Endothelial cell of umbilical vein (primary cell): ENCODE data around the gene HECTD4.

Experiments
- EZH2 ChIP-seq: IDR thresholded peaks from 2 replicates; pipeline ENCODE4 v1.6.1; 2012; ENCODE audit warnings: borderline replicate concordance, low read depth, mild to moderate bottlenecking, moderate library complexity, low read length, inconsistent platforms; ENCODE audit not compliant: severe bottlenecking
- FOS ChIP-seq: IDR thresholded peaks from 2 replicates; pipeline ENCODE4 v1.6.1; 2011; ENCODE audit warnings: mild to moderate bottlenecking, low read length, moderate library complexity, borderline replicate concordance; ENCODE audit not compliant: insufficient read depth
- MYC ChIP-seq: IDR thresholded peaks from one replicate; pipeline ENCODE4 v1.6.1; 2011; ENCODE audit warnings: mild to moderate bottlenecking, low read depth, low read length
- POLR2A ChIP-seq: IDR thresholded peaks from 2 replicates; pipeline ENCODE4 v1.6.1; 2012; ENCODE audit warnings: low read depth, mild to moderate bottlenecking, control low read depth, low read length
- POLR2AphosphoS5 ChIP-seq: IDR thresholded peaks from 2 replicates; pipeline ENCODE4 v1.6.1; 2012; ENCODE audit warnings: low read depth, mild to moderate bottlenecking, control low read depth, low read length, moderate library complexity; ENCODE audit not compliant: insufficient read depth
- TF ChIP-seq, protein P1 (sequence below), 2 donors: IDR thresholded peaks; 1 replicate in 1 of 2; 2 replicates in 1 of 2; pipeline ENCODE4 v1.5.1; 2011; ENCODE audit warnings: low read length in 2 of 2, mild to moderate bottlenecking in 2 of 2, moderate library complexity in 2 of 2, control low read depth in 1 of 2, inconsistent platforms in 1 of 2, low read depth in 1 of 2; ENCODE audit not compliant: insufficient read depth in 1 of 2; ENCODE audit errors: extremely low read depth in 1 of 2

DNA sequence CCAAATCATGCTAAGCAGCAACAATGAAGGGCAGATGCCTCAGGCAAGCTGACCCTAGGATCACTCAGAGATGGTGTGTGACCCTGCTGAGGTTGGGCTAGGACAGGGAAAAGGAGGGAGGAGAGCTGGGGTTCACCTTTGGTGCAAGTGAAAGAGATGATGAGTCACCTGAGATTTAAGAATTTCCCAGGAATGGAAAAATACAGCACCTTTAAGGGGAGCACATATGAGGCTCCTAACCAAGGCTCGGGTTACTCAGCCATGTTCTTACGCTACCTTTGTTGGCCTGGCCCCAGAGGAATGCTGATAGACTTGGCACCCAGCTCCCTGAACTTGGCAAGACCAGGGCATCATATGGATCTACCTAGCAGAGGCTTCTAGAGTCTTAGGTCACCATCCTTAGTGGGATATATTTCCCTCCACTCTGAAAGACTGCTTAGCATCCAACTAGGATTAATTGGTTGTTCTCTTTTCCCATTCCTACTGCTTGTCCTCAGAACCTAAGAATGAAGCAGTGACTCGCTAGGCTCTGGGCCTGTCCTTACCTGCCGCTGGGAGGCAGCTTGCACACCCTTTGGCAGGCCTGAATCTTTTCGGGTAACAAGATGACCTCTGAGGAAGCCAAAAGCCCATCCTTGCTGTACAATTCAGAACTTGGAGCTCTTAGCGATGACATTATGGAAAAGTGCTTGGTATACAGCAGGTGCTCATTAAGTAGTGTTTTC lies 269.7 kb downstream of the HECTD4 start:
- TF ChIP-seq, protein P1, sequence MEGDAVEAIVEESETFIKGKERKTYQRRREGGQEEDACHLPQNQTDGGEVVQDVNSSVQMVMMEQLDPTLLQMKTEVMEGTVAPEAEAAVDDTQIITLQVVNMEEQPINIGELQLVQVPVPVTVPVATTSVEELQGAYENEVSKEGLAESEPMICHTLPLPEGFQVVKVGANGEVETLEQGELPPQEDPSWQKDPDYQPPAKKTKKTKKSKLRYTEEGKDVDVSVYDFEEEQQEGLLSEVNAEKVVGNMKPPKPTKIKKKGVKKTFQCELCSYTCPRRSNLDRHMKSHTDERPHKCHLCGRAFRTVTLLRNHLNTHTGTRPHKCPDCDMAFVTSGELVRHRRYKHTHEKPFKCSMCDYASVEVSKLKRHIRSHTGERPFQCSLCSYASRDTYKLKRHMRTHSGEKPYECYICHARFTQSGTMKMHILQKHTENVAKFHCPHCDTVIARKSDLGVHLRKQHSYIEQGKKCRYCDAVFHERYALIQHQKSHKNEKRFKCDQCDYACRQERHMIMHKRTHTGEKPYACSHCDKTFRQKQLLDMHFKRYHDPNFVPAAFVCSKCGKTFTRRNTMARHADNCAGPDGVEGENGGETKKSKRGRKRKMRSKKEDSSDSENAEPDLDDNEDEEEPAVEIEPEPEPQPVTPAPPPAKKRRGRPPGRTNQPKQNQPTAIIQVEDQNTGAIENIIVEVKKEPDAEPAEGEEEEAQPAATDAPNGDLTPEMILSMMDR (IDR thresholded peaks at IDR 0.05; ENCODE audit: extremely low read depth in 1 of 2, insufficient read depth in 1 of 2, low read depth in 1 of 2, low read length in 2 of 2), result no peak
- no peak for TF ChIP-seq POLR2A
- TF ChIP-seq POLR2AphosphoS5, result no peak
- TF ChIP-seq MYC, result no peak
- TF ChIP-seq FOS, result no peak
- no peak for TF ChIP-seq EZH2
